Measurements from ENCODE around the gene MOGAT2.

Gene MOGAT2

GRCh38 chr11:75768112-75768908, 50.7 kb downstream of the MOGAT2 start, which contains the start of gene DGAT2:
DGAT2 (plus strand) TSS chr11:75768778; CDS start chr11:75768992, 214 bp downstream.
- peak; percentile 50 for TF ChIP-seq CTCF (IDR thresholded peaks at IDR 0.05; ENCODE audit: insufficient read depth, low read length, poor library complexity, severe bottlenecking)
- peak; percentile 93 for DNase-seq (ENCODE audit: extremely low read depth, insufficient read length)
- no peaks in the 10 kb centered on the region for H3K36me3 ChIP-seq (ENCODE audit: control insufficient read depth, insufficient read depth, low read length)
- H3K4me3 ChIP-seq (replicated peaks; ENCODE audit: low read depth, low read length), result peak within 1 kb of the TSS; percentile 73
- no peaks in the 10 kb centered on the region for H3K27me3 ChIP-seq (replicated peaks; ENCODE audit: control insufficient read depth, insufficient read depth, low read length)

GRCh38 chr11:75768909-75769771, 51.5 kb downstream of the MOGAT2 start:
- Histone ChIP-seq H3K27me3 (replicated peaks; ENCODE audit: control insufficient read depth, insufficient read depth, low read length) (no peaks in the 10 kb centered on the region), H3K36me3 (ENCODE audit: control insufficient read depth, insufficient read depth, low read length) (no peaks in the 10 kb centered on the region), H3K4me3 (replicated peaks; ENCODE audit: low read depth, low read length) (peak overlapping the region; percentile 73)
- no peak for DNase-seq (ENCODE audit: extremely low read depth, insufficient read length)
- TF ChIP-seq CTCF (IDR thresholded peaks at IDR 0.05; ENCODE audit: insufficient read depth, low read length, poor library complexity, severe bottlenecking), result no peak

- Histone ChIP-seq H3K4me3 (replicated peaks; ENCODE audit: low read depth, low read length) (no peak overlapping the region), H3K36me3 (ENCODE audit: control insufficient read depth, insufficient read depth, low read length) (no peaks in the 10 kb centered on the region), H3K27me3 (replicated peaks; ENCODE audit: control insufficient read depth, insufficient read depth, low read length) (no peaks in the 10 kb centered on the region)
- TF ChIP-seq CTCF (IDR thresholded peaks at IDR 0.05; ENCODE audit: insufficient read depth, low read length, poor library complexity, severe bottlenecking), result no peak
- DNase-seq (ENCODE audit: extremely low read depth, insufficient read length), result no peak
Measured at GRCh38 chr11:75770102-75770501, 52.5 kb downstream of the MOGAT2 start.

- Histone ChIP-seq H3K4me3 (replicated peaks; ENCODE audit: low read depth, low read length) (no peak overlapping the region), H3K27me3 (replicated peaks; ENCODE audit: control insufficient read depth, insufficient read depth, low read length) (no peaks in the 10 kb centered on the region), H3K36me3 (ENCODE audit: control insufficient read depth, insufficient read depth, low read length) (no peaks in the 10 kb centered on the region; the same call in 1 of the 2 replicates)
- no peak for DNase-seq (ENCODE audit: extremely low read depth, insufficient read length)
- no peak for TF ChIP-seq CTCF (IDR thresholded peaks at IDR 0.05; ENCODE audit: insufficient read depth, low read length, poor library complexity, severe bottlenecking)
Measured at GRCh38 chr11:75771646-75772410, 54.2 kb downstream of the MOGAT2 start.

GRCh38 chr11:75773595-75774353, 56.1 kb downstream of the MOGAT2 start:
- DNase-seq (ENCODE audit: extremely low read depth, insufficient read length), result peak; percentile 81
- no peaks in the 10 kb centered on the region; the same call in 1 of the 2 replicates for H3K36me3 ChIP-seq (ENCODE audit: control insufficient read depth, insufficient read depth, low read length)
- H3K27me3 ChIP-seq (replicated peaks; ENCODE audit: control insufficient read depth, insufficient read depth, low read length), result no peaks in the 10 kb centered on the region
- TF ChIP-seq CTCF (IDR thresholded peaks at IDR 0.05; ENCODE audit: insufficient read depth, low read length, poor library complexity, severe bottlenecking), result no peak
- no peak overlapping the region for H3K4me3 ChIP-seq (replicated peaks; ENCODE audit: low read depth, low read length)
